Bronchial epithelial cell (primary cell): ENCODE measurements around the gene SLC9C1. TPM values are rescaled to one million over a fixed set of nuclear protein-coding genes. Genes with fewer than 3 reads are reported as not detected.
"Not testable (repeated sequence)": the region's sequence is repeated elsewhere in the genome, so short reads cannot be mapped to it uniquely, and the experiment has no call there.

ENCODE experiments used
- DNase-seq: peaks from one replicate; pipeline ENCODE4 v3.0.0-alpha.2; 2010; ENCODE audit warnings: low read depth
- FAIRE-seq: peaks from 2 replicates; lab custom pipeline; 2011; peaks lifted over from hg19 to GRCh38; lab: Jason Lieb, UNC
- H3K27me3 ChIP-seq: 2 replicates; pipeline ENCODE4 v1.5.1; 2011; ENCODE audit warnings: low read length; ENCODE audit not compliant: control insufficient read depth, insufficient read depth
- H3K36me3 ChIP-seq: 2 replicates; pipeline ENCODE4 v1.5.1; 2011; ENCODE audit warnings: low read length; ENCODE audit not compliant: control insufficient read depth, insufficient read depth
- H3K4me3 ChIP-seq: 2 replicates; pipeline ENCODE4 v1.5.1; 2011; ENCODE audit warnings: mild to moderate bottlenecking, low read depth, low read length, control low read depth
- CTCF ChIP-seq: IDR thresholded peaks from 2 replicates; pipeline ENCODE4 v1.5.1; 2011; ENCODE audit warnings: mild to moderate bottlenecking, moderate library complexity, low read length, control low read depth, inconsistent platforms; ENCODE audit not compliant: insufficient read depth, severe bottlenecking
- total RNA-seq: library from RNA; depleted of rRNA; stranded (reverse); fragments of >200 nt; gene quantifications from 2 replicates; pipeline ENCODE4 v1.2.1, GENCODE V29; 2014

The SLC9C1 gene
- total RNA-seq, 1 donor from 2014 or later, result not detected

- Histone ChIP-seq H3K36me3 (no peaks in the 10 kb centered on the region), H3K4me3 (no peak overlapping the region), H3K27me3 (no peaks in the 10 kb centered on the region)
- DNase-seq, result no peak
- TF ChIP-seq CTCF, result no peak
- FAIRE-seq, result no peak
These were observed 65.2 kb downstream of the SLC9C1 start for GRCh38 chr3:112228786-112229185.

- no peak for TF ChIP-seq CTCF
- H3K27me3 ChIP-seq, result no peaks in the 10 kb centered on the region
- FAIRE-seq (no peak), DNase-seq (no peak)
- H3K36me3 ChIP-seq, result no peaks in the 10 kb centered on the region
- no peak overlapping the region for H3K4me3 ChIP-seq
These were observed 93.7 kb downstream of the SLC9C1 start for GRCh38 chr3:112200317-112200666.

GRCh38 chr3:112199622-112200316 lies 94.2 kb downstream of the SLC9C1 start:
- H3K4me3 ChIP-seq, result no peak overlapping the region
- DNase-seq (peak; percentile 92), FAIRE-seq (no peak)
- peak; percentile 30 for TF ChIP-seq CTCF
- no peaks in the 10 kb centered on the region for H3K27me3 ChIP-seq
- no peaks in the 10 kb centered on the region for H3K36me3 ChIP-seq

- H3K27me3 ChIP-seq, result no peaks in the 10 kb centered on the region
- DNase-seq, result no peak
- no peak for FAIRE-seq
- no peak overlapping the region for H3K4me3 ChIP-seq
- no peaks in the 10 kb centered on the region for H3K36me3 ChIP-seq
- TF ChIP-seq CTCF, result no peak
These were observed 96.9 kb downstream of the SLC9C1 start for GRCh38 chr3:112197131-112197530.

- FAIRE-seq (no peak), DNase-seq (no peak)
- Histone ChIP-seq H3K27me3 (no peaks in the 10 kb centered on the region), H3K36me3 (no peaks in the 10 kb centered on the region), H3K4me3 (no peak overlapping the region)
- no peak for TF ChIP-seq CTCF
These were observed 106.7 kb downstream of the SLC9C1 start for GRCh38 chr3:112187300-112187699.

GRCh38 chr3:112185423-112186035 lies 108.5 kb downstream of the SLC9C1 start:
- not testable (repeated sequence) for H3K36me3 ChIP-seq, H3K27me3 ChIP-seq, FAIRE-seq, DNase-seq
- peak overlapping the region; percentile 6 for H3K4me3 ChIP-seq
